IPS-NIHi7 (cell line): ENCODE measurements around the gene AHDC1.
"Not testable (repeated sequence)": the region's sequence is repeated elsewhere in the genome, so short reads cannot be mapped to it uniquely, and the experiment has no call there.

Source experiments
- DNase-seq: peaks from one replicate; pipeline ENCODE4 v3.0.0; 2012; ENCODE audit warnings: mixed read lengths; ENCODE audit errors: extremely low spot score

AHDC1 gene

DNA sequence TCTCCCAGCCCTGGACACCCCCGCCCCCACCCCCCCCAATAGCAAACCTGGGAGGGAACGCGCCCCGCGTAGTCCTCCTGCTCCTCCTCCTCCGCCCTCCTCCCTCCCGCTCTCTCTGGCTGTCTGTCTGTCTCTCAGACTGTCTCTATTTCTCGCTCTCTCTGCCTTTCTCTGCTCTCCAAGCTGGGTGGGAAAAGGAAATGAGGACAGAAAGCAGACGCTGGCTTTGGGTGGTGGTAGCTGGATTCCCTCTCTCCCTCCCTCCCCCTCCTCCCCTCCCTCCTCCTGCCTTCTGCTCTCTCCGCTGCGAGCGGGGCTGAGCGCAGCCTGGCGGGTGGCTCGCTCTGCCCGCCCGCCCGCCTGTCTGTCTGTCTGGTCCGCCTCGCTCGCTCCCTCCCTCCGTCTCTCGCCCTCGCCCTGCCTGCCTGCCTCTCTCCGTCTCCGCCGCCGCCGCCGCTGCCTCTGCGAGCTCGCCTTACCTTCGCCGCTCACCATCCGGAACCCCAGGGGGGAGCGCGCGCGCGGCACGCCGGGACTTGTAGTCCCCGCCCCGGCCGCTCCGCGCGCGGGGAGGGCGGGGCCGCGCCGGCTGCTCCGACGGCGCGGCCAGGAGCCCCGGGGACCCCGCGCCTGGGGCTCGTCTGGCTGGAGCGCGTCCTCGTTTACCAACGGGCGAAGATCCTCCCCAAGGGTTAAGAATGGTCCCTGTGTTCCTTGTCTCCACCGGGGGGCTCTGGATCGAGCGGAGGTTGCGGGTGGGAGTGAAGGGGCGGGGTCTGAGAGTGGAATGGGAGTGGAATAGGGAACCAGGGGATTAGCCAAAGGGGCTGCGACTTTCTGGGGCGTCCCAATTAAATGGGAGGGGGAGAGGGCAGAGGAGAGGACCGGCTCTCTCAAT, at the start of gene AHDC1:
Gene AHDC1, minus strand, starts transcription at position 464 of the 898 bp plus-strand sequence. CDS start 52,029 bp downstream, outside the sequence.
- DNase-seq, result peak; percentile 82

GRCh38 chr1:27652111-27652864, 48.3 kb upstream of the AHDC1 start:
- no peak for DNase-seq

DNA sequence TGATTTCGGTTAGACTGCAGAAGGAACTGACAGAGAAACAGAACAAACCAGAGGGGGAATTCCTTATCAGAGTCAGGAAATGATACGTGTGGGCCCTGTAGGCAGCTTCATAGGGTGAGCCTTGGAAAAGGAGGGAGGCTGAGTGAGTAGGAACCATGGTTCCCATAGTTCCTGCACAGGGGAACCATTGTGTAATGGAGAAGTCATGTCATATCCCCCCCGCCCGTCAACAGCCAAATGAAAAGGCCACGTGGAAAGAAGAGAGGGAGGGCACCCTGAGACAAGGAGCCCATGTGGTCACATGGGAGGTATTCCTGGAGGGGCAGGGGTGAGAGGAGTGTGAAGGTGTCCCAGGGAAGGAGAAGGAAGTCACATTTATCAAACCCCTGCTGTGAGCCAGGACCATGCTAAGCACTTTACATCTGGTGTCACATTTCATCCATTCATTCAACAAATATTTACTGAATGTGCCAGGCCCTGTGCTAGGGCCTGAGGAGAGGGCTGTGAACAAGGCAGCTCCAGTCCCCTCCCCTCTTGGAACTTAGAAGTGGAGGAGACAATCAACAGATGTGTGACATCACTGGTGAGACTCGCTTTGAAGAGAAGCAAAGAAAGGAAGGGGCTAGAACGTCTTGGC, 46.7 kb upstream of the AHDC1 start:
- DNase-seq, result peak; percentile 62

GRCh38 chr1:27650171-27650538, 46.2 kb upstream of the AHDC1 start:
- DNase-seq, result no peak

- DNase-seq, result no peak
Observed at GRCh38 chr1:27649306-27649635, 45.3 kb upstream of the AHDC1 start.

DNA sequence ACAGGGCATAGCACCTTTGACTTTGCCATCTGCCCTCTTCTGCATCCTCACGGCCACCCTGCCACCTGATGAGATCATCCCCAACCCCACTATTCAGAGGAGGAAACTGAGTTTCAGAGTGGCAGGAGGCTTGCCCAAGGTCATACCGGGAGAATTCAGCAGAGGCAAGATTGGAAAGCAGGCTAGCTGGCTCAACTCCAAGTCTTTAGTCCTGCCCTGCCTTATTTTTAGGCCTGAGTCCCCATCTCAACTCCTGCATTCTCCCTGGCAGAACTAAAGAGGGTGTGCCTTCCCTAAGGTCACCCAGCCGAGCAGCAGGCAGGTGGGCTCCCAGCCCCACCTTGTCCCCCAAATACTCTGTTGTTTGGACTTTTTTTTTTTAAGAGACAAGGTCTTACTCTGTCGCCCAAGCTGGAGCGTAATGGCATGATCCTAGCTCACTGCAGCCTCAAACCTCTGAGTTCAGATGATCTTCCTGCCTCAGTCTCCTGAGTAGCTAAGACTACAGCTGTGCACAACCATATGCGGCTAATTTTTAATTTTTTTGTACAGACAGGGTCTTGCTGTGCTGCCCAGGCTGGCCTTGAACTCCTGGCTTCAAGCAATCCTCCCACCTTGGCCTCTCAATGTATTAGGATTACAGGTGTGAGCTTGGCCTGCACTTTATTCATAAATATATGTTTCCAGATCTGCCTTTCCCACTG, 44.8 kb upstream of the AHDC1 start:
- DNase-seq, result no peak

GRCh38 chr1:27647328-27647727, 43.4 kb upstream of the AHDC1 start:
- no peak for DNase-seq

- DNase-seq, result no peak
Observed at GRCh38 chr1:27646676-27647075, 42.7 kb upstream of the AHDC1 start.

- no peak for DNase-seq
Observed at GRCh38 chr1:27645071-27645415, 41.1 kb upstream of the AHDC1 start.

- no peak for DNase-seq
Observed at GRCh38 chr1:27644369-27645070, 40.6 kb upstream of the AHDC1 start.

GRCh38 chr1:27643600-27644368, 39.8 kb upstream of the AHDC1 start:
- DNase-seq, result peak; percentile 76

DNA sequence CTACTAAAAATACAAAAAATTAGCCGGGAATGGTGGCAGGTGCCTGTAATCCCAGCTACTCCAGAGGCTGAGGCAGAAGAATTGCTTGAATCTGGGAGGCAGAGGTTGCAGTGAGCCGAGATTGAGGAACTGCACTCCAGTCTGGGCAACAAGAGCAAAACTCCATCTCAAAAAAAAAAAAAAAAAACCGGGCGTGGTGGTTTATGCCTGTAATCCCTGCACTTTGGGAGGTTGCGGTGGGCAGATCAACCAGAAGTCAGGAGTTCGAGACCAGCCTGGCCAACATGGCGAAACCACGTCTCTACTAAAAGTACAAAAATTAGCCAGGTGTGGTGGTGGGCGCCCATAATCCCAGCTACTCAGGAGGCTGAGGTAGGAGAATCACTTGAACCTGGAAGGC, 36.6 kb upstream of the AHDC1 start:
- DNase-seq, result not testable (repeated sequence)

GRCh38 chr1:27638805-27639204, 34.9 kb upstream of the AHDC1 start:
- DNase-seq, result no peak

DNA sequence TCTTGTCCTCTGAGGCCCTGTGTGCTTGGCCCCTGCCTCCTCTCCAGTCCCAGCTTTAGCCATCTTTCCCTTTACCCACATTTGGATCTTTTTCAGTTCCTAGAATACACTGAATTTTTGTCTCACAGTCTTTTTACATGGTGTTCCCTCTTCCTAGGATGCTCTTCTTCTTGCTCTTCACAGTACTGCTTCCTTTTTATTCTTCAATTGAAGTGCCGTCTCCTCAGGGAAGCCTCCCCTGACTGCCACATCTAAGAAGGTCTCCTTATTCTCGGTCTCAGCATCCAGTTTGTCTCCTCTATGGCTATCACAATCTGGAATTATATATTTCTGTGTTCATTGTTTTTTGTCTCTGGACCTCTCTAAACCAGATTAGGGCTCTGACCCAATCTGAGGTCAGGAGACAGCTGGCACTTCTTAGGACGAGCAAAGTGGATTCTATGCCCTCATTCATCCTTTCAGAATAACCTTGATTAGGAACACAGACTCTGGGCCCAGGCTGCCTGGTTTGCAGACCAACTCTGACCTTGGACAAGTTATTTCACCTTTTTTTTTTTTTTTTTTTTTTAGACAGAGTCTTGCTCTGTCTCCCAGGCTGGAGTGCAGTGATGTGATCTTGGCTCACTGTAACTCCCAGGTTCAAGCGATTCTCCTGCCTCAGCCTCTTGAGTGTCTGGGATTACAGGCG, 34.2 kb upstream of the AHDC1 start:
- no peak for DNase-seq

GRCh38 chr1:27635396-27636142, 31.6 kb upstream of the AHDC1 start:
- no peak for DNase-seq

- peak; percentile 7 for DNase-seq
Observed at GRCh38 chr1:27634985-27635367, 31.0 kb upstream of the AHDC1 start, which contains the start of gene FGR. FGR (minus strand) TSS chr1:27635185; CDS start chr1:27623916, 11,269 bp downstream.

GRCh38 chr1:27634177-27634984, 30.4 kb upstream of the AHDC1 start:
- DNase-seq, result no peak

DNA sequence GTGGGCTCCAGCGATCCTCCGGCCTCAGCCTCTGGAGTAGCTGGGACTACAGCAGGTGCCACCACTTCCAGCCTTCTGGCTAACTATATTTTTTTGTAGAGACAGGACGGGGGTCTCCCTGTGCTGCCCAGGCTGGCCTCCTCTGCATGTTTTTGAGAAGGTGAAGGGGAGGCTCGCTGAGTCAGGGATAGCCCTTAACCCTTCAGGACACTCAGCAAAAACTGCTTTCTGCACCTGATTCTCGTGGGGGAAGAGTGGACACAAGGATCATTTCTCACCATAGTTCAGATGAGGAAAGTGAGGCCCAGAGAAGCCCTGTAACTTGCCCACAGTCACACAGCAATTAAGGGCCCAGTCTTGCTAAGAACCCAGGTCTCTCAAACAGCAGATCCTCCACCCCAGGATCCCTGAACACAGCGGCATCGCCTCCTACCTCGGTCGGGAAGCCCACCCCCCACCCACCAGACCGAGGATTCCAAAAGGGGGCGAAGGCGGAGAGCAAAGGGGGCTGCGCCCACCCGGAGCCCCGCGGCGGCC, 29.8 kb upstream of the AHDC1 start:
- no peak for DNase-seq
